ENCODE data around the gene GDI1.

GRCh38 chrX:154481195-154481594 is 44.2 kb downstream of the GDI1 start:
- TF ChIP-seq CTCF (IDR thresholded peaks at IDR 0.05), result no peak
- TF ChIP-seq EP300 (IDR thresholded peaks at IDR 0.05), result no peak
- TF ChIP-seq POLR2AphosphoS5 (IDR thresholded peaks at IDR 0.05), result no peak
